PC-9 (cell line): ENCODE measurements around the gene SSNA1. TPM values are rescaled to one million over a fixed set of nuclear protein-coding genes. Genes with fewer than 3 reads are reported as not detected.

ENCODE experiments used
- BruUV-seq: library from RNA; stranded (reverse); fragments of 400-500 nt; replicated peaks from 2 replicates; lab custom pipeline; 2021; lab: Mats Ljungman, UMichigan
- CTCF ChIA-PET: fragments of 300-600 bp; sonication (Branson Sonifier 250); formaldehyde crosslinking; loops from one replicate; lab custom pipeline; 2022; ENCODE audit warnings: antibody characterized with exemption; lab: Charles Lee
- POLR2A ChIA-PET: fragments of 300-600 bp; sonication (Branson Sonifier 250); formaldehyde crosslinking; loops from one replicate; lab custom pipeline; 2022; ENCODE audit warnings: antibody characterized with exemption; ENCODE audit not compliant: unreplicated experiment; lab: Charles Lee
- DNase-seq, 2 experiments: peaks; one replicate each; pipeline versions ENCODE4 v3.0.0 to v3.0.0-alpha.2; 2015 to 2022; ENCODE audit warnings: mixed read lengths in 1 of 2
- H2AFZ ChIP-seq: fragments of 200-600 bp; sonication (generic); 2 replicates; pipeline ENCODE4 v1.8.1; 2017; ENCODE audit warnings: antibody characterized with exemption
- H3F3A ChIP-seq: fragments of 200-600 bp; sonication (generic); 2 replicates; pipeline ENCODE4 v1.8.1; 2017; ENCODE audit warnings: antibody characterized with exemption, mild to moderate bottlenecking, low read depth; ENCODE audit not compliant: insufficient read depth
- H3K27ac ChIP-seq: fragments of 200-600 bp; sonication (generic); 2 replicates; pipeline ENCODE4 v1.6.1; 2016; ENCODE audit warnings: mixed run types
- H3K27me3 ChIP-seq: fragments of 200-600 bp; sonication (generic); 2 replicates; pipeline ENCODE4 v1.6.1; 2016; ENCODE audit warnings: low read depth, mixed run types; ENCODE audit not compliant: insufficient read depth
- H3K36me3 ChIP-seq: fragments of 200-600 bp; sonication (generic); 2 replicates; pipeline ENCODE4 v1.6.1; 2016; ENCODE audit warnings: low read depth, mixed run types
- H3K4me1 ChIP-seq: fragments of 200-600 bp; sonication (generic); replicated peaks from 2 replicates; pipeline ENCODE4 v1.6.1; 2016; ENCODE audit warnings: mixed run types; ENCODE audit not compliant: insufficient read depth
- H3K4me2 ChIP-seq: fragments of 200-600 bp; sonication (generic); 2 replicates; pipeline ENCODE4 v1.6.1; 2017; ENCODE audit warnings: mixed run types
- H3K4me3 ChIP-seq: fragments of 200-600 bp; sonication (generic); 2 replicates; pipeline ENCODE4 v1.6.1; 2016; ENCODE audit warnings: mixed run types
- H3K79me2 ChIP-seq: fragments of 200-600 bp; sonication (generic); 2 replicates; pipeline ENCODE4 v1.6.1; 2017; ENCODE audit warnings: low read depth, mixed run types
- H3K9me2 ChIP-seq: fragments of 200-600 bp; sonication (generic); 2 replicates; pipeline ENCODE4 v1.8.1; 2017; ENCODE audit warnings: mild to moderate bottlenecking; ENCODE audit not compliant: insufficient read depth
- H3K9me3 ChIP-seq: fragments of 200-600 bp; sonication (generic); 2 replicates; pipeline ENCODE4 v1.8.1; 2016; ENCODE audit warnings: low read depth; ENCODE audit not compliant: insufficient read depth
- H4K20me1 ChIP-seq: fragments of 200-600 bp; sonication (generic); 2 replicates; pipeline ENCODE4 v1.8.1; 2017; ENCODE audit not compliant: insufficient read depth
- EZH2 ChIP-seq: fragments of 200-600 bp; sonication (generic); IDR thresholded peaks from 2 replicates; pipeline ENCODE4 v1.8.0; 2017; ENCODE audit warnings: antibody characterized with exemption, low read depth
- intact Hi-C: fragments of 100-400 bp; cut with micrococcal nuclease; formaldehyde crosslinking; loops from one replicate; pipeline ENCODE4 v1.10.0; 2022; ENCODE audit not compliant: unreplicated experiment
- total RNA-seq: library from RNA; stranded (reverse); gene quantifications from 2 replicates; pipeline ENCODE4 v1.2.3, GENCODE V29; 2021
- TF ChIP-seq, protein P1 (sequence below): fragments of 200-600 bp; sonication (generic); conservative IDR thresholded peaks from 2 replicates; pipeline ENCODE4 v1.6.1; 2017; ENCODE audit warnings: mixed run types, antibody characterized with exemption, mild to moderate bottlenecking, moderate library complexity

SSNA1 gene
- total RNA-seq, 1 experiment from 2014 or later, result 98.7 TPM

DNA sequence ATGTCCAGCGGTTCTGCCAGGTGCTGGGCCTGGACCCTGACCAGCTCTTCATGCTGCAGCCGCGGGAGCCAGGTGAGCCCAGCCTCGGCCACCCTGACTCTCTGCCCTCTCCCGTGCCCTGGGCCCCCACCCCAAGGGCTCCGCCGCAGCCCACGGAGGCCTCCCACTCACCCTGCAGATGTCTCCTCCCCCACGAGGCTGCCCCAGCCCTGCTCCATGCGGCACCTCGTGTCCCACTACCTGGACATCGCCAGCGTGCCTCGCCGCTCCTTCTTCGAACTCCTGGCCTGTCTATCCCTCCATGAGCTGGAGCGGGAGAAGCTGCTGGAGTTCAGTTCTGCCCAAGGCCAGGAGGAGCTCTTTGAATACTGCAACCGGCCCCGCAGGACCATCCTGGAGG lies 26.1 kb downstream of the SSNA1 start:
- H3K9me3 ChIP-seq, result no peaks in the 10 kb centered on the region
- TF ChIP-seq, protein P1, sequence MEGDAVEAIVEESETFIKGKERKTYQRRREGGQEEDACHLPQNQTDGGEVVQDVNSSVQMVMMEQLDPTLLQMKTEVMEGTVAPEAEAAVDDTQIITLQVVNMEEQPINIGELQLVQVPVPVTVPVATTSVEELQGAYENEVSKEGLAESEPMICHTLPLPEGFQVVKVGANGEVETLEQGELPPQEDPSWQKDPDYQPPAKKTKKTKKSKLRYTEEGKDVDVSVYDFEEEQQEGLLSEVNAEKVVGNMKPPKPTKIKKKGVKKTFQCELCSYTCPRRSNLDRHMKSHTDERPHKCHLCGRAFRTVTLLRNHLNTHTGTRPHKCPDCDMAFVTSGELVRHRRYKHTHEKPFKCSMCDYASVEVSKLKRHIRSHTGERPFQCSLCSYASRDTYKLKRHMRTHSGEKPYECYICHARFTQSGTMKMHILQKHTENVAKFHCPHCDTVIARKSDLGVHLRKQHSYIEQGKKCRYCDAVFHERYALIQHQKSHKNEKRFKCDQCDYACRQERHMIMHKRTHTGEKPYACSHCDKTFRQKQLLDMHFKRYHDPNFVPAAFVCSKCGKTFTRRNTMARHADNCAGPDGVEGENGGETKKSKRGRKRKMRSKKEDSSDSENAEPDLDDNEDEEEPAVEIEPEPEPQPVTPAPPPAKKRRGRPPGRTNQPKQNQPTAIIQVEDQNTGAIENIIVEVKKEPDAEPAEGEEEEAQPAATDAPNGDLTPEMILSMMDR, result no peak
- no peak for TF ChIP-seq EZH2
- H3K4me2 ChIP-seq, result no peak overlapping the region
- H3K27me3 ChIP-seq, result no peaks in the 10 kb centered on the region
- DNase-seq, result no peak
- H3K79me2 ChIP-seq, result no peaks in the 10 kb centered on the region
- intact Hi-C loops, result no loop called here
- ChIA-PET POLR2A (no interaction called here), CTCF (no interaction called here)
- H2AFZ ChIP-seq, result no peak overlapping the region
- BruUV-seq, result no TSS peak
- no peak overlapping the region for H3K27ac ChIP-seq
- H3K4me3 ChIP-seq, result no peak overlapping the region
- H4K20me1 ChIP-seq, result no peaks in the 10 kb centered on the region; the same call in 1 of the 2 replicates
- peaks cover 20% of the 10 kb centered on the region for H3F3A ChIP-seq
- peaks cover 26% of the 10 kb centered on the region for H3K4me1 ChIP-seq
- H3K36me3 ChIP-seq, result no peaks in the 10 kb centered on the region
- no peaks in the 10 kb centered on the region for H3K9me2 ChIP-seq

DNA sequence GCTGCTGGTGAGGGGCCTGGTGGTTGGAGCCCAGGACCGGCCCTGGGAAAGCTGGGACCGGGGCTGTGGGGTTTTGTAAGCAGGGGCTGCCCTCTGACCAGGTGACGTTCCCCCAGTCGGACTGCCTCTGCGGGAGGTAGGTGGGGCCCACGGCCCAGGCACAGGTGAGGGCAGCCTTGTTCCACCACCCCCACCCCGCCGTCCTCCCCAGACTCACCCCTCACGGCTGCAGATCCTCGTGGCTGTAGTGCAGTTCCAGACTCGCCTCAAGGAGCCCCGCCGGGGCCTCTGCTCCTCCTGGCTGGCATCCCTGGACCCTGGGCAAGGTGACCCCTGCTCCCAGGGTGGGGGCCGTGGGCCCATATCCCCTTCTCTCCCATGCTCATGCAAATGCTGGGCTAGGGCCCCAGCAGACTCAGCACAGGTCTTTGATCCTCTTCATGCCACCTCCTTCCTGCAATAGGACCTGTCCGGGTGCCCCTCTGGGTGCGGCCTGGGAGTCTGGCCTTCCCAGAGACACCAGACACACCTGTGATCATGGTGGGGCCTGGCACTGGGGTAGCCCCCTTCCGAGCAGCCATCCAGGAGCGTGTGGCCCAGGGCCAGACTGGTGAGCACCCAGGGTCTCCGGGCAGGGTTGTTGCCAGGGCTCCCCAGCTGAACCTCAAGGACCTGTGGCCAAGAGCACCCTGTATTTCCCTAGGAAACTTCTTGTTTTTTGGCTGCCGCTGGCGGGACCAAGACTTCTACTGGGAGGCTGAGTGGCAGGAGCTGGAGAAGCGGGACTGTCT lies 26.9 kb downstream of the SSNA1 start:
- CTCF ChIA-PET, result no interaction called here
- Histone ChIP-seq H4K20me1 (no peaks in the 10 kb centered on the region; the same call in 1 of the 2 replicates), H3K4me1 (peaks cover 26% of the 10 kb centered on the region), H3K9me2 (no peaks in the 10 kb centered on the region), H3K4me3 (no peak overlapping the region), H3K79me2 (no peaks in the 10 kb centered on the region), H3K27me3 (no peaks in the 10 kb centered on the region), H3K9me3 (no peaks in the 10 kb centered on the region), H2AFZ (no peak overlapping the region), H3K27ac (no peak overlapping the region), H3K36me3 (no peaks in the 10 kb centered on the region), H3K4me2 (no peak overlapping the region), H3F3A (peaks cover 23% of the 10 kb centered on the region)
- intact Hi-C loops, result no loop called here
- no TSS peak for BruUV-seq
- no peak for DNase-seq
- TF ChIP-seq, protein P1, result no peak
- TF ChIP-seq EZH2, result no peak
- POLR2A ChIA-PET, result interaction anchor here (0.6 kb wide), 1 partner anchor 431 kb away, joined by 4 read pairs; no protein-coding TSS in a partner anchor

DNA sequence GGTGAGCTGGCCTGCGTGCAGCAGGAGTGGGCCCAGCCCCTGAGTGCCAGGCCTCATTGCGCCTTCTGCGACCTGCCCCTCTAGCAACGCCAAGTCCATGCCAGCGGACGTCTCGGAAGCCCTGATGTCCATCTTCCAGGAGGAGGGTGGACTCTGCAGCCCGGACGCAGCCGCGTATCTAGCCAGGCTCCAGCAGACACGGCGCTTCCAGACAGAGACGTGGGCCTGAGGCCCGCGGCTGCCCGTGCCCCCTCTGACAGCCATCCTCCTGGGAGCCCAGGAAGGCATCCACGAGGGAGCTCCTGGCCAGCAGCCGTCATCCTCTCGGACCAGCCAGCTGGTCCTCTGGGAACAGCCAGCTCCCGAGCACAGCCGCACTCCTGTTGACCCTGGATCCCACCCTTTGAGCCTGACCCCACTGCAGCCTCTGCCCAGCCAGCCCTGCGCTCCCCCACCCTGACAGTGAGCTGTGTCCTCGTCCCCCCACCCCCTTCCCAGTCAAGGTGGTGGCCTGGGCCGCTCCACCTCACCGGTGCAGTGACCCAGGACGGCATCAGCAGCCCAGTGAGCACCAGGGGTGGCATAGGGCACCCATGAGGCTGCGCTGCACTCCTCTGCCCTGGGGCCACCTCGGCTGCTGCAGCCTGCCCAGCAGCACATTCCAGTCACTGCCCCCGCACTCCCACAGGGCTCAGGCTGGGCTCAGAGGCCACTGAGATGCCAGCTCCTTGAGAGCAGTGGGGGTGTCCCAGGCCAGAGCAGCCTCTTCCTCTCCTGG lies 27.9 kb downstream of the SSNA1 start:
- Histone ChIP-seq H3K27ac (no peak overlapping the region), H3K27me3 (no peaks in the 10 kb centered on the region), H3K9me2 (no peaks in the 10 kb centered on the region), H3K4me3 (no peak overlapping the region), H3F3A (peaks cover 28% of the 10 kb centered on the region), H3K4me2 (peak overlapping the region; percentile 72), H4K20me1 (no peaks in the 10 kb centered on the region; the same call in 1 of the 2 replicates), H3K79me2 (no peaks in the 10 kb centered on the region), H3K9me3 (no peaks in the 10 kb centered on the region), H2AFZ (no peak overlapping the region), H3K4me1 (peaks cover 26% of the 10 kb centered on the region), H3K36me3 (no peaks in the 10 kb centered on the region)
- no TSS peak for BruUV-seq
- TF ChIP-seq EZH2, result no peak
- TF ChIP-seq, protein P1, result no peak
- CTCF ChIA-PET, result interaction anchor here (0.6 to 1.0 kb wide), 3 partner anchors 20 to 94 kb away, joined by 3 read pairs; no protein-coding TSS in a partner anchor
- POLR2A ChIA-PET, result interaction anchor here (0.6 kb wide), 4 partner anchors 15 to 432 kb away, joined by 3 to 5 read pairs (median 4); no protein-coding TSS in a partner anchor
- no peak for DNase-seq
- intact Hi-C loops, result loop anchor here (2.0 kb wide), 1 partner anchor 16 kb away; the partner anchor contains the start of gene TPRN
